Measurements from ENCODE around the gene HM13.
"Not testable (repeated sequence)": the region's sequence is repeated elsewhere in the genome, so short reads cannot be mapped to it uniquely, and the experiment has no call there.

HM13 gene

DNA sequence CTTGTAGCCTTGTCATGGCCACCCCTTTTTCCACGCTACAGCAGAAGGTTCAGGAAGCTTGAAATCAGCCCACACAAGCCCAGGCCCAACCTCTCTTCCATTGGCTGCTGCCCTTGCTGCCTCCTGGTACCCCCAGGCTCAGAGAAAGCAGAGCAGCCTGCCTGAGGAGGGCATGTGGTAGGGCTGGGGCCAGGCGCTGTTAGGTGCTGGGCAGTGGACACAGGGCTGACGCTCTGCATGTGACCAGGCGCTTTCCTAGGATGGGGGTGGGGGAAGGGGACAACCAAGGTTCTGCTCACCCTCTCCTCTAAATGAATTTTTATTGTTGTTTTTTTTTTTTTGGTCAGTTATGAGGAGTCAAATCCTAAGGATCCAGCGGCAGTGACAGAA, 54.5 kb downstream of the HM13 start:
- H2AFZ ChIP-seq (ENCODE audit: low read depth, low read length): no peak overlapping the region

DNA sequence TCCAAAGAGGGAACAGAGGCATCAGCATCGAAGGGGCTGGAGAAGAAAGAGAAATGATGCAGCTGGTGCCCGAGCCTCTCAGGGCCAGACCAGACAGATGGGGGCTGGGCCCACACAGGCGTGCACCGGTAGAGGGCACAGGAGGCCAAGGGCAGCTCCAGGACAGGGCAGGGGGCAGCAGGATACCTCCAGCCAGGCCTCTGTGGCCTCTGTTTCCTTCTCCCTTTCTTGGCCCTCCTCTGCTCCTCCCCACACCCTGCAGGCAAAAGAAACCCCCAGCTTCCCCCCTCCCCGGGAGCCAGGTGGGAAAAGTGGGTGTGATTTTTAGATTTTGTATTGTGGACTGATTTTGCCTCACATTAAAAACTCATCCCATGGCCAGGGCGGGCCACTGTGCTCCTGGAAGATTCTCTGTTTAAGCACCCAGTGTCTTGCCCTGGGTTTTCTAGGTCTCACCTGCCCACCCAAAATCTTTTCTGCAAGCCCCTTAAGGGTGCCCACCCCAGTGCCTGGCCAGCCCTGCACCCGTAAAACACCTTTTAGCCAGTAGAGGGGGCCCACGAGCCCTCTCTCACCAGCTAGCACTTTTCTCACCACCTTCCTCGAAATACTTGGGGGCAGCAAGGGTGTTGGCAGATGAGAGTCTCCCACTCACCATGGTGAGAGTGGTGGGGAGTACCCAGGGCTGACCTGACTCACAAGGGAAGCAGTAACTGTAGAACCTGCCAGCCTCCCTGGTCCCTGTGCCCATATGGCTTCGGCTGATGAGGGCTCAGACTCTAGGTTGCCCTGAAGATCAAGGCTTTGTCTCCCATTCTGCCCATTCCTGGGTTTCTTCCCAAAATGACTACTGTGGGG, 55.1 kb downstream of the HM13 start:
- Histone ChIP-seq H3K4me1 (ENCODE audit: insufficient read depth, low read length) (peaks cover 11% of the 10 kb centered on the region), H3K36me3 (ENCODE audit: insufficient read depth, low read length) (peaks cover 22% of the 10 kb centered on the region), H3K9me3 (ENCODE audit: low read length) (no peaks in the 10 kb centered on the region), H3K4me3 (ENCODE audit: low read length) (no peak overlapping the region), H2AFZ (ENCODE audit: low read depth, low read length) (no peak overlapping the region), H3K27me3 (ENCODE audit: insufficient read depth, low read length) (no peaks in the 10 kb centered on the region)

More for the DNA sequence above, 54.5 kb downstream of the HM13 start:
- H3K4me3 ChIP-seq (ENCODE audit: low read length): no peak overlapping the region
- H3K27me3 ChIP-seq (ENCODE audit: insufficient read depth, low read length): no peaks in the 10 kb centered on the region
- H3K9me3 ChIP-seq (ENCODE audit: low read length): no peaks in the 10 kb centered on the region
- H3K4me1 ChIP-seq (ENCODE audit: insufficient read depth, low read length): peaks cover 11% of the 10 kb centered on the region
- peaks cover 27% of the 10 kb centered on the region for H3K36me3 ChIP-seq (ENCODE audit: insufficient read depth, low read length)

GRCh38 chr20:31570021-31570463, 55.8 kb downstream of the HM13 start:
- Histone ChIP-seq H3K27me3 (ENCODE audit: insufficient read depth, low read length) (no peaks in the 10 kb centered on the region), H3K9me3 (ENCODE audit: low read length) (no peaks in the 10 kb centered on the region), H3K36me3 (ENCODE audit: insufficient read depth, low read length) (peaks cover 19% of the 10 kb centered on the region), H3K4me1 (ENCODE audit: insufficient read depth, low read length) (peaks cover 11% of the 10 kb centered on the region), H3K4me3 (ENCODE audit: low read length) (no peak overlapping the region), H2AFZ (ENCODE audit: low read depth, low read length) (no peak overlapping the region)

GRCh38 chr20:31570735-31571617, 56.7 kb downstream of the HM13 start:
- no peak overlapping the region for H2AFZ ChIP-seq (ENCODE audit: low read depth, low read length)
- no peaks in the 10 kb centered on the region for H3K27me3 ChIP-seq (ENCODE audit: insufficient read depth, low read length)
- peaks cover 11% of the 10 kb centered on the region for H3K4me1 ChIP-seq (ENCODE audit: insufficient read depth, low read length)

DNA sequence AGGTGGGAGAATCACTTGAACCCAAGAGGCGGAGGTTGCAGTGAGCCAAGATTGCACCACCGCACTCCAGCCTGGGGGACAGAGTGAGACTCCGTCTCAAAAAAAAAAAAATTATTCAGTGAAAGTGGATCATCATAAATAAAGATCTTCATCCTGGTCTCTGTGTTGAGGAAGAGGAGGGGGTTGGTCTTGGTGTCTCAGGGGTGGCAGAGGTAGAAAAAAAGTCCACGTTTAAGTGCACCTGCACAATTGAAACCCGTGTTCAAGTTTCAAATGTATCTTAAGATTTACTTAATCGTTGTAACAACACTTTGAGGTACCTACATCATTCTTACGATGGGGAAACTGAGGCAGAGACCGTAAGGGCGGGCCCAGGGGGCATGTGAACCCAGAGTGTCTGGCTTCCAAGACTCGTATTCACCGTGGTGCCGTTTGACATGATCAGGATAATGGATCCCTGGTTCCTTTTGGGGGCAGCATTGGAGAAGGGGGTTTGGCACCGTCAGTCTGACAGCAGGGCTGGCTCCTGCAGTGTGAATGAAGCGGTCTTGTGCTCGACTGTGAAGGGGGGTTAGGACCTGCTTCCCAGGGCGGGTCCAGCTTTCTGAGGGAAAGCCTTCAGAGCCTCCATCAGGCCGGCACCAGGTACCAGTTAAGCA, 57.9 kb downstream of the HM13 start:
- Histone ChIP-seq H3K27me3 (ENCODE audit: insufficient read depth, low read length) (no peaks in the 10 kb centered on the region), H2AFZ (ENCODE audit: low read depth, low read length) (no peak overlapping the region), H3K4me3 (ENCODE audit: low read length) (peak overlapping the region; percentile 39), H3K36me3 (ENCODE audit: insufficient read depth, low read length) (peaks cover 10% of the 10 kb centered on the region), H3K4me1 (ENCODE audit: insufficient read depth, low read length) (peaks cover 11% of the 10 kb centered on the region), H3K9me3 (ENCODE audit: low read length) (no peaks in the 10 kb centered on the region)

More at GRCh38 chr20:31570735-31571617, 56.7 kb downstream of the HM13 start:
- Histone ChIP-seq H3K36me3 (ENCODE audit: insufficient read depth, low read length) (peaks cover 13% of the 10 kb centered on the region), H3K4me3 (ENCODE audit: low read length) (no peak overlapping the region), H3K9me3 (ENCODE audit: low read length) (no peaks in the 10 kb centered on the region)

DNA sequence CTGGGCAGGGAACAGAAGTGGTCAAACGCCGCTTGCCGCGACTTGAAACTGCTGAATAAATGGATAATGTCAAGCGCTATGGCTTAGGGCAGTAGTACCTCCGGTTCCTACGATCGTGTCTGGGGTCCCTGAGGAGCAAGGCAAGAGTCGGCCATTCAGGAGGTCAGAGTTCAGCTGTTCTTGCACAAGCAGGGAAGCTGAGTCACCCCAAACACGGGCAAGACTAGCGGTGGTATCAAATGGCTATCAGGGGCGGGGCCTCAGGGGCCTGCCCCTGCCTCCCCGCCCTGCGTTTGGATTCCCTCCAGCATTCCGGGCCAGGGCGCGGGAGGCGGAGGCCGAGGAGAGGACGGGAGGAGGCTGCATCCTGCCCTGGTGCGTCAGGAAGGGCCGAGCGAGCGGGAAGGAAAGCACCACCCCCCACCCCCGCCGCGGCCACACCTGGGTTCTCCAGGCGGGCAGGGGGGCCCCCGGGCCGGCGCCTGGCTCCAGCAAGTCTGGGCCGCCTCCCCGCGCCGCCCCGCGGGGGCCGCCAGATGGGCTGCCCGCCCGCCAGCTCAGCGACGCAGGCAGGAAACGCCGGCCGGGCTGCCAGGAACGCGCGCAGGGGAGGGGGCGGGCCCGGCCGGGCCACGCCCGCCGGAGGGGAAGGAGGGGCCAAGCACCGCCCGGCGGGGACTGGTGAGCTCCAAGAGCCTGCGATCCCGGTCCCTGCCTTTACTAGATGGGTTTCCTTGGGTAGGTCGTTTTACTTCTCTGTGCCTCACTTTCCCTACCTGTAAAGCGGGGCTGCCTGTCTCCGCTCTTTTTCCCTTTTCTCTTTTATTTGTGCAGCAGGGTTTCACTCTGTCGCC, 58.7 kb downstream of the HM13 start:
- peaks cover 6% of the 10 kb centered on the region for H3K36me3 ChIP-seq (ENCODE audit: insufficient read depth, low read length)
- H3K9me3 ChIP-seq (ENCODE audit: low read length): no peaks in the 10 kb centered on the region
- H3K27me3 ChIP-seq (ENCODE audit: insufficient read depth, low read length): no peaks in the 10 kb centered on the region
- peak overlapping the region; percentile 51 for H2AFZ ChIP-seq (ENCODE audit: low read depth, low read length)
- H3K4me3 ChIP-seq (ENCODE audit: low read length): peak overlapping the region; percentile 39
- H3K4me1 ChIP-seq (ENCODE audit: insufficient read depth, low read length): peaks cover 11% of the 10 kb centered on the region

DNA sequence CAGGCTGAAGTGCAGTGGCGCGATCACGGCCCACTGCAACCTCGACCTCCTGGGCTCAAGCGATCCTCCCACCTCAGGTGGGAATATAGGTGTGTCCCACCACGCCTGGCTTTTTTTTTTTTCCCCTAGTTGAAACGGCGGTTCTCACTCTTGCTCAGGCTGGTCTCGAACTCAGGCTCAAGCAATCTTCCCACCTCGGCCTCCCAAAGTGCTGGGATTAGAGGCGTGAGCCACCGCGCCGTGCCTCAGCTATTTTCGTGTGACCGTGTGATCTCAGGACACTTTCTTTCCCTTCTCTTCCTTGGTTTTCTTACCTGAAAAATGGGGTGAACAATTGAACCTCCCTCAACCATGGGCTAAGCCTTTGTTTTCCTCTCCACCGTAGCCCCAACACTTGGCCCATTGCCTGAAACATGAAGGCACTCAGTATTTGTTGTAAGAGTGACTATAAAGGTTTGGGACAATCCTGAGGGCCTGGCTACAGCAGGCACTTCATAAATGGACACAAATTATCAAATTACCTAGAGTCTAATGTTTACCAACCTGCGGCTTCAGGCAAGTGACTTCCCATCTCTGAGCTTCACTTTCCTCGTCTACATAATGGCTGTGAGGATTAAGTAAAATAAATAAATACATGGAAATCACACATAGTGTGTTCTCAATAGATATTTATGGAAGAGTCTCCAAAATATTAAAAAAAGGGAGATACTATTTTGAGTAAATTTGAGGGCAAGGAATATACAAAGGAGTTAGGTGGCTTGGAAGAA, 59.5 kb downstream of the HM13 start:
- H3K4me1 ChIP-seq (ENCODE audit: insufficient read depth, low read length): peaks cover 11% of the 10 kb centered on the region
- peaks cover 5% of the 10 kb centered on the region for H3K36me3 ChIP-seq (ENCODE audit: insufficient read depth, low read length)
- no peaks in the 10 kb centered on the region for H3K27me3 ChIP-seq (ENCODE audit: insufficient read depth, low read length)
- H3K4me3 ChIP-seq (ENCODE audit: low read length): peak overlapping the region; percentile 39
- H2AFZ ChIP-seq (ENCODE audit: low read depth, low read length): peak overlapping the region; percentile 51
- H3K9me3 ChIP-seq (ENCODE audit: low read length): no peaks in the 10 kb centered on the region

DNA sequence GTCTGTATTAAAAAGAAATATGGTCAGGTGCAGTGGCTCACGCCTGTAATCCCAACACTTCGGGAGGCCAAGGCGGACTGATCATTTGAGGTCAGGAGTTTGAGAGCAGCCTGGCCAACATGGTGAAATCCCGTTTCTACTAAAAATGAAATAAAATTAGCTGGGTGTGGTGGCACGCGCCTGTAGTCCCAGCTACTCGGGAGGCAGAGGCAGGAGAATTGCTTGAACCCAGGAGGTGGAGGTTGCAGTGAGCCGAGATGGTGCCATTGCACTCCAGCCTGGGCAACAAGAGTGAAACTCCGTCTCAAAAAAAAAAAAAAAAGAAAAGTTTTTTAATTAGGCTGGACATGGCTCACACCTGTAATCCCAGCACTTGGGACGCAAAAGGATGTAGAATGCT, 60.7 kb downstream of the HM13 start:
- not testable (repeated sequence) for H3K9me3 ChIP-seq (ENCODE audit: low read length); H3K36me3 ChIP-seq (ENCODE audit: insufficient read depth, low read length); H3K27me3 ChIP-seq (ENCODE audit: insufficient read depth, low read length); H2AFZ ChIP-seq (ENCODE audit: low read depth, low read length); H3K4me3 ChIP-seq (ENCODE audit: low read length)
- H3K4me1 ChIP-seq (ENCODE audit: insufficient read depth, low read length): peaks cover 11% of the 10 kb centered on the region

DNA sequence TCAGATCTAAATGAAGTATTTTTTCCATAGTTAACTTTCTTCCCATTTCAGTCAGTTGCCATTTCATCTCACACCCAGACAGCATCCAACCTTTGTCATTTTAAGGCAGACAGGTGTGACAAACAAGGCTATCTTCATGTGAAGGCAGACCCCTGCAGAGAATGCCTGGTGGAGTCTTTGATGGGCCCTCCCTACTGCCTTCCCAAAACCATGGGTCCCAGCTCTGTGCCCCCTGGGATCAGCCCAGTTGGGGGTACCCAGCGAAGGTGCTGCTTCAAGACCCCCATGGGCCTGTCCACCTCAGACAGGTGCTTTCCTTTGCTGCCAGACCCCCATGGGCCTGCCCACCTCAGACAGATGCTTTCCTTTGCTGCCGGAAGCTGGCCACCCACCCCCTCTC, 62.5 kb downstream of the HM13 start:
- Histone ChIP-seq H3K4me3 (ENCODE audit: low read length) (no peak overlapping the region), H3K4me1 (ENCODE audit: insufficient read depth, low read length) (peaks cover 20% of the 10 kb centered on the region), H3K9me3 (ENCODE audit: low read length) (no peaks in the 10 kb centered on the region), H3K27me3 (ENCODE audit: insufficient read depth, low read length) (no peaks in the 10 kb centered on the region), H2AFZ (ENCODE audit: low read depth, low read length) (no peak overlapping the region), H3K36me3 (ENCODE audit: insufficient read depth, low read length) (no peaks in the 10 kb centered on the region)

DNA sequence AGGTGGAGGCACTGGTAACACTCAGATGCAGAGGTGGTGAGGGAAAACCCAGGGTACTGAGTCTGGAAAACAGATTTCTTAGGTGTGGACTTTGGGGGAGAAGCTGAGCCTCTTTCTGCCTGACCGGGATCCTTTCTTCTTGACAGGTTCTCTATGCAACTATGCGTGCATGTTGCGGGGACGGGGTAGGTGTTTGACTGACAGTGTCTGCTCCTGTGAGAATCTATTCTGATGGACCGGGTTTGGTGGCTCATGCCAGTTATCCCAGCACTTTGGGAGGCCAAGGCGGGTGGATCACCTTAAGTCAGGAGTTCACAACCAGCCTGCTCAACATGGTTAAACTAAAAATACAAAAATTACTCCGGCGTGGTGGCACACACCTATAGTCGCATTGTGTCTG, 63.0 kb downstream of the HM13 start:
- no peaks in the 10 kb centered on the region for H3K27me3 ChIP-seq (ENCODE audit: insufficient read depth, low read length)
- no peak overlapping the region for H2AFZ ChIP-seq (ENCODE audit: low read depth, low read length)
- H3K4me1 ChIP-seq (ENCODE audit: insufficient read depth, low read length): peaks cover 18% of the 10 kb centered on the region
- H3K36me3 ChIP-seq (ENCODE audit: insufficient read depth, low read length): no peaks in the 10 kb centered on the region
- H3K9me3 ChIP-seq (ENCODE audit: low read length): no peaks in the 10 kb centered on the region
- no peak overlapping the region for H3K4me3 ChIP-seq (ENCODE audit: low read length)

DNA sequence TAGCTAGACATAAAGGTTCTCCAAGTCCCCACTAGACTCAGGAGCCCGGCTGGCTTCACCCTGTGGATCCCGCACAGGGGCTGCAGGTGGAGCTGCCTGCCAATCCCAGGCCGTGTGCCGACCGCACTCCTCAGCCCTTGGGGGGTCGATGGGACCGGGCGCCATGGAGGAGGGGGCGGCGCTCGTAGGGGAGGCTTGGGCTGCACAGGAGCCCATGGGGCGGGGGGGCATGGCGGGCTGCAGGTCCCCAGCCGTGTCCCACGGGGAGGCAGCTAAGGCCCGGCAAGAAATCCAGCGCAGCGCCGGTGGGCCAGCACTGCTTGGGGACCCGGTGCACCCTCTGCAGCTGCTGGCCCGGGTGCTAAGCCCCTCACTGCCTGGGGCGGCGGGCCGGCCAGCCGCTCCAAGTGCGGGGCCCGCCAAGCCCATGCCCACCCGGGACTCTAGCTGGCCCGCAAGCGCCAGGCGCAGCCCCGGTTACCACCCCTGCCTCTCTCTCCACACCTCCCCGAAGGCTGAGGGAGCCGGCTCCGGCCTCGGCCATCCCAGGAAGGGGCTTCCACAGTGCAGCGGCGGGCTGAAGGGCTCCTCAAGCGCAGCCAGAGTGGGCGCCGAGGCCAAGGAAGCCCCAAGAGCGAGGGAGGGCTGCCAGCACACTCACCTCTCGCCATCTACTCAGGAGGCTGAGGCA, 64.4 kb downstream of the HM13 start:
- H3K9me3 ChIP-seq (ENCODE audit: low read length): no peaks in the 10 kb centered on the region
- no peaks in the 10 kb centered on the region for H3K27me3 ChIP-seq (ENCODE audit: insufficient read depth, low read length)
- H3K4me3 ChIP-seq (ENCODE audit: low read length): no peak overlapping the region
- no peaks in the 10 kb centered on the region for H3K36me3 ChIP-seq (ENCODE audit: insufficient read depth, low read length)
- H2AFZ ChIP-seq (ENCODE audit: low read depth, low read length): no peak overlapping the region
- H3K4me1 ChIP-seq (ENCODE audit: insufficient read depth, low read length): peaks cover 9% of the 10 kb centered on the region
